Muscle of leg (tissue), 11 donors: ENCODE data around the gene ZBP1. TPM values are rescaled to one million over a fixed set of nuclear protein-coding genes. Genes with fewer than 3 reads are reported as not detected.

ENCODE experiments used
- DNase-seq: peaks from one replicate; pipeline ENCODE4 v3.0.0; 2013
- H3K27ac ChIP-seq: one replicate; pipeline ENCODE4 v1.5.1; 2013; ENCODE audit warnings: mild to moderate bottlenecking, low read length, control low read depth
- H3K27me3 ChIP-seq: one replicate; pipeline ENCODE4 v1.6.1; 2013; ENCODE audit warnings: low read length; ENCODE audit not compliant: control insufficient read depth, insufficient read depth
- H3K36me3 ChIP-seq: one replicate; pipeline ENCODE4 v1.6.1; 2013; ENCODE audit warnings: low read length; ENCODE audit not compliant: control insufficient read depth, insufficient read depth
- H3K4me1 ChIP-seq: one replicate; pipeline ENCODE4 v1.6.1; 2013; ENCODE audit warnings: low read length; ENCODE audit not compliant: control insufficient read depth, insufficient read depth
- H3K4me3 ChIP-seq: one replicate; pipeline ENCODE4 v1.5.1; 2013; ENCODE audit warnings: low read length, control low read depth
- H3K9me3 ChIP-seq: replicated peaks from 2 replicates; pipeline ENCODE4 v1.6.1; 2013; ENCODE audit warnings: low read depth, low read length; ENCODE audit not compliant: control insufficient read depth
- WGBS: methylation state at CpG from one replicate; pipeline ENCODE4 v1.1.5; 2013; ENCODE audit warnings: missing lambda C conversion rate; ENCODE audit not compliant: insufficient coverage; 5-methylcytosine and 5-hydroxymethylcytosine counted together
- polyA plus RNA-seq, 8 donors: library from polyadenylated mRNA; unstranded; fragments of 120-200 nt; gene quantifications; one replicate each; pipeline versions ENCODE4 v1.2.1 to v1.2.3, GENCODE V29; 2013; ENCODE audit warnings: inconsistent platforms in 1 of 8, low replicate concordance in 1 of 8; ENCODE audit not compliant: insufficient read length in 8 of 8, insufficient read depth in 1 of 8
- total RNA-seq: library from RNA; stranded (reverse); fragments of 120-200 nt; gene quantifications from one replicate; pipeline ENCODE4 v1.2.4, GENCODE V29; 2013

The ZBP1 gene
- total and polyA plus RNA-seq, 9 donors: 0.04 to 0.18 (median 0.11) TPM; not detected in 3

DNA sequence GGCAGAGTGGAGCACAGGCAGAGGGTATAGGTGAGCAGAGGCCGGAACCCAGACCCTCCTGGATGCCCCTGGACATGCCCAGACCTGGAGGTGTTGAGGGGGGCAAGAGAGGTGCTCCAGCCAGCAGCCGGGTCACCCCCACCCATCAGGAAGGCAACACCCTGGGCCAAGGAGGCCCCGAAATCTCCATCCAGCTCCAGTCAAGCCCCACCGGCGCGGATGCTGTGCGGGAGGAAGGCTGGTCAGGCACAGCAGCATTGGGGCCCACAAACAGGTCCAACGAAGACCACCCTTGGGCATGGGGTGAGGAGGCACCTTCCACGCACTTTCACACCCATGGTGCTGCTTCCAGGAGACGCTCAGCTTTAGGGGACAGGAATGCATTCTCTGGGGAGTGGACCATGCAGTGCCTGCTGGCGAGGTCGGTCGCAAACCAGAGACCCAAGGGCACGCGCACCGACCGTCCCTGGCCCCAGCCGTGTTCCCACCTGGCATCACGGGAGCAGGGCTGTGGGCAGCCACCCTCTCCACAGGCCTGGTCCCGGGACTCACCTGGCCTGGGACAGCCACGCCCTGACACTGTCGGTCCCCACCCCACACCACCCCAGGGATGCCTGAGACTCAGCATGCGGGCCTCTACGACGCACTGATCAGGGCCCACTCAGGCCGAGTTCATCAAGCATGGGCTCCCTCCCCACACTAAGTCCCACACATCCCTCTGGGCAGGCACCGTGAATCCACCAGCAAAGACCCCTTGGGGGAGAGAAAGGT is 43.6 kb upstream of the ZBP1 start:
- no peak for DNase-seq
- 91% methylated on average over 21 of the region's 27 CpGs for WGBS
- H3K27me3 ChIP-seq: no peaks in the 10 kb centered on the region
- H3K27ac ChIP-seq: no peak overlapping the region
- H3K4me1 ChIP-seq: peaks cover 37% of the 10 kb centered on the region
- no peak overlapping the region for H3K4me3 ChIP-seq
- H3K9me3 ChIP-seq: no peaks in the 10 kb centered on the region
- peaks cover 4% of the 10 kb centered on the region for H3K36me3 ChIP-seq

DNA sequence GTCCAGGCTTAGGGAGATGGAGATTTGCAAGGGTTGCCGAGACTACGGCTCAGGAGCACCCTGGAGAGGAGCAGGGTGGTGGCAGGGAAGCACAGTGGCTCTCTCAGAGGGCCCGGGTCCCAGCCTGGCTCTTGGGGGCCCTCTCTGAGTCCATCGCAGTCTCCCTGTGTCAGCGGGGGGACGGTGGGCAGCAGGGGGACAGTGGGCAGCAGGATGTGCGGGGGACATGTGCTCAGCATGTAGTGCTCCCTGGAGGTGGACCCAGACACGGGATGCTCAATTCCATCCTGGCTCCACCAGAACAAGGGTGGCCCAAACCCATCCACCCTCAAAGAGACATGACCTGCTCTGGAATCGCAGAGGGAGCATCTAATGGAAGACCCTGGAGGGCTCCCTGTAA is 43.0 kb upstream of the ZBP1 start:
- H3K36me3 ChIP-seq: peaks cover 10% of the 10 kb centered on the region
- whole genome bisulfite sequencing: 81% methylated on average over 6 of the region's 9 CpGs
- no peaks in the 10 kb centered on the region for H3K9me3 ChIP-seq
- no peak overlapping the region for H3K27ac ChIP-seq
- H3K27me3 ChIP-seq: no peaks in the 10 kb centered on the region
- H3K4me1 ChIP-seq: peaks cover 33% of the 10 kb centered on the region
- H3K4me3 ChIP-seq: no peak overlapping the region
- DNase-seq: no peak

DNA sequence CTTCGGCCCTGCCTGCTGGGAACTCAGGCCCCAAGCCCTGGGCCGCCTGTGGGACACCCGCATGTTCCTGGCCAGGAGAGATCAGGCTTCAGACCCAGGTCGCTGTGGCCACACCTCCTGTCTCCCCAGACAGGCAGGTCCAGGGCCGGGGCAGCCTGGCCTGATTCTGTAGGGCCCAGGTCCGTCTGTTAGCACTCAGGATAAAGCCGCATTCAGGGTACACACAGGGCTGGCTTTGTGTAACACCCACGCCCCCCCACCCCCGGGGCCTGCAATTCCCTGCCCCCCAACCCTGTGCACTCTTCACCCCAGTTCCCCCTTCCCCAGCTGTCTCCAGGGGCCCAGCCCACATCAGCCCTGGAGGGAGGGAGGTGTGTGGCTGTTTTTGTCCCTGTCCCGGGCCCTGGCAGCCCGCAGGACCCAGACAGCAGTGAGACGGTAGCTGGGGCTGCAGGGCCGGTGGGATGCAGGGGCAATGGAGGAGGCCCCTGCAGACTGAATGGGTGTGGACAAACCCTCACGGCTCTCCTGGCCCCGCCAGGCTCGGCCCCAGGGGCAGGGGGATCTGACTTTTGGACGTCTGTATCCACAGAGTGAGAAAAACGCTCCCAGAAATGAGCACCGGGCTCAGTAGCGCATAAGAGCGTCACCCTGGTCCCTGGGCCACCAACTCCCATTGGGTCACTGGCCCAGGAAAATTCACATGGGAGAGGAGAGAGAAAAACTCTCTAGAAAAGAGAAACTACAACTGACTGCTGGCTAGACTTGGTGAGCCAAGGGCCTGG is 42.4 kb upstream of the ZBP1 start:
- H3K4me1 ChIP-seq: peaks cover 27% of the 10 kb centered on the region
- DNase-seq: no peak
- no peaks in the 10 kb centered on the region for H3K9me3 ChIP-seq
- WGBS: 66% methylated on average over 17 of the region's 21 CpGs
- H3K27me3 ChIP-seq: no peaks in the 10 kb centered on the region
- H3K27ac ChIP-seq: no peak overlapping the region
- H3K4me3 ChIP-seq: no peak overlapping the region
- H3K36me3 ChIP-seq: peaks cover 15% of the 10 kb centered on the region

DNA sequence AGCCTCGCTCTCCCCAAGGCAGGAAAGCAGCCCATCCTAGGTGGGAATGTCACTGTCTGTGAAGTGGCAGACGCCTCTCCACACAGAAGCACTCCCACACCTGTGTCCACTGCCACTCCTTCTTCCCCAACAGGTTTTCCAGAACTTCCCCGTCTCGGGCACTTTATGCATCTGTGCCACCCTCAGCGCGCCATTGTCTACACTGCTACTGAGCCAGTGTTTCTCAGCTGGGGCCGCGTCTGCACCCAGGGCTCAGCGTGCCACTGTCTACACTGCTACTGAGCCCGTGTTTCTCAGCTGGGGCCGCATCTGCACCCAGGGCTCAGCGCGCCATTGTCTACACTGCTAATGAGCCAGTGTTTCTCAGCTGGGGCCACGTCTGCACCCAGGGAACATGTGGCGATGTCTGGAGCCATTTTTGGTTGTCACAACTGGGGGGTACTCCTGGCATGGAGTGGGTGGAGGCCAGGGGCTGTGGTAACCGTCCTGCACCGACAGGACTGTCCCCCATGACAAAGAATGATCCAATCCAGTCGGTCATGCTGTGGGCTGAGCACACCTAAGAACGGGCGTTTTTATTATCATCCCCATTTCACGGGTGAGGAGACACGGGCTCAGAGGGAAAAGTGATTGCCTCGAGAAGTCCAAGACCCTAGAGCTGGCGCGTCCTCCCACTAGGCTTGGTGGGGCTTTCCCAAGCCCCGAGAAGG is 41.7 kb upstream of the ZBP1 start:
- 84% methylated on average over 23 of the region's 26 CpGs for WGBS
- Histone ChIP-seq H3K36me3 (peaks cover 22% of the 10 kb centered on the region), H3K4me3 (no peak overlapping the region), H3K4me1 (peaks cover 22% of the 10 kb centered on the region), H3K27ac (no peak overlapping the region), H3K9me3 (no peaks in the 10 kb centered on the region), H3K27me3 (no peaks in the 10 kb centered on the region)
- DNase-seq: no peak

DNA sequence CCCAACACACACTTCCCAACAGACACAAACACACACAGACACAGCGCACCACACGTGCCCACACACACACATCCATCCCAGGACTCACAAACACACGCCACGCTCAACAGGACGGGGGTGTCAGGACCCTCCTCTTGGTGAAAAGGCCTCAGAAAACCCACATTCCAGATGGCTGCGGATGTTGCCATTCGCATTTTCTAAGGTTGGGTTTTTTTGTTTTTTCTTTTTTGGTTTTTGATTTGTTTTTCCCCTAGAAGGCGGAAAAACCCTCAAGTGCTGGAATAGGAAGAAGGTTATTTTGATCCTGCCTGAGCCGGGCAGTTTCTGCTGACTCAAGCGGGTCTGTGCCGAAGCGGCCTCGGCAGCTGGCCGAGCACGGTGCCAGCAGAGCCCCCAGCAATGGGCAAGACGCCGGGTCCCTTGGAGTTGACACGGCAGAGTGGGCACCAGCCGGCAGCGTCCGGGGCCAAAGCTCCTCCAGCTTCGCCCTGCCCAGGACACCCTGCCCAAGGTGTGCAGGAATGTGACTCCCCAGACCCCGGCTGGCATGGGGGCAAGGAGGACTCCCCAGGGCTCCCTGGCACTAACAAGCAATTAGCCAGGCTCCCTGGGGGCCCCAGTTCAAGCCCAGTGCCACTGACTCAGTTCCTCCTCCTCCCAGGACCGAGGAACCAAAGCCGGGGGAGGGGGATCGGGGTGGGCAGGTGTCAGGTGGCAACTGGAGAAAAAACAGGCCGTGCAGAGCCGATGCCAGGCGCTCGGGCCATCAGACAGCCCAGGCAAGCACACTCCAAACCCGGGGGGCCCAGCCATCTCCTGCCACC is 40.9 kb upstream of the ZBP1 start:
- DNase-seq: peak; percentile 55
- H3K4me3 ChIP-seq: no peak overlapping the region
- 77% methylated on average over 22 of the region's 31 CpGs for WGBS
- peaks cover 26% of the 10 kb centered on the region for H3K36me3 ChIP-seq
- H3K4me1 ChIP-seq: peaks cover 17% of the 10 kb centered on the region
- H3K27ac ChIP-seq: peak overlapping the region; percentile 6
- H3K27me3 ChIP-seq: no peaks in the 10 kb centered on the region
- no peaks in the 10 kb centered on the region for H3K9me3 ChIP-seq

DNA sequence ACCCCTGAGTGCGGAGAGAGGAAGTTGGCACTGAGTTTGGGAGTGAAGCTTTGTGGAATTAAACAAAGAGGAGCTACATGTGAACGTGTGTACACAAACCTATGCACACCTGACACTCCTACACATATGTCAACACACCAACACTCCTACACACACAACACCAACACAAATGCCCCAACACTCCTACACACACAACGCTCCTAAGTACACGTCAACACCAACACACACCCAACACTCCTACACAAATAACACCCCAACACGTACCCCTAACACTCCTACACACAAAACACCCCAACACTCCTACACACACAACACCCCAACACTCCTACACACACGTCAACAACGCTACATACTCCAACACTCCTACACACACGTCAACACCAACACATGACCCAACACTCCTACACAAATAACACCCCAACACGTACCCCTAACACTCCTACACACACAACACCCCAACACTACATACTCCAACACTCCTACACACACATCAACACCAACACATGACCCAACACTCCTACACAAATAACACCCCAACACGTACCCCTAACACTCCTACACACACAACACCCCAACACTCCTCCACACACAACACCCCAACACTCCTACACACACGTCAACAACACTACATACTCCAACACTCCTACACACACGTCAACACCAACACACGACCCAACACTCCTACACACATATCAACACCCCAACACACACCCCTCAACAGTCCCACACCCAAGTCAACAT is 40.1 kb upstream of the ZBP1 start:
- Histone ChIP-seq H3K4me1 (peaks cover 17% of the 10 kb centered on the region), H3K9me3 (no peaks in the 10 kb centered on the region), H3K27ac (peak overlapping the region; percentile 6), H3K27me3 (no peaks in the 10 kb centered on the region), H3K36me3 (peaks cover 26% of the 10 kb centered on the region), H3K4me3 (no peak overlapping the region)
- no peak for DNase-seq
- 85% methylated on average over 7 of the region's 13 CpGs for WGBS

DNA sequence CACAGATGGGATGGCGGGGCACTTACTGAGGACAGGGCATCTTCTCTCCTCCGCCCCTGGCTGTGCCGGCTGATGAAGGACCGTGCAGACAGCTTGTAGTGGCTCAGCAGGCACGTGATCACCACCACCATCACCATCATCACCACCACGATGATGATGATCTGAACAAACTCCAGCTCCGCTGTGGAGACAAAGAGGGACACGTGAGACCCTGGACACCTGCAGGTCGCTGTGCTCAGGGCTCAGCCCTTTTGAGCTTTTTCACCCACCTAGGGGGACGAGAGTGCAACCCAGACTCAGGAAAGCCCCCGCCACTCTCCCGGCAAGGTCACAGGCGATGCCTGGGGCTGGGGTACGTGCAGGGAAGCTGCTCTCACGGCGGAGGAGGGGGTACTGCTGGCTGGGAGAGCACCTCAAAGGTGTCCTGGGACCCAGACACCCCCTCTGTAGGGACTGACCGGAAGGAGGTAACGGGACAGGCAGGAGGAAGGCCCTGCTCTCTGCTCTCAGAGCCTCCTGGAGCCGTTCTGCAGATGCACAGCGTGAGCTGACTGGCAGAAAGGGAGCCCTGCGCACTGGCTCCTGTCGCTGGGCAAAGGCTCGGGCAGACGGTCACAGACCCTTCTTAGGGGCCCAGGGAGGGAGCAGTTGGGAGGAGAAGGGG is 39.4 kb upstream of the ZBP1 start:
- Histone ChIP-seq H3K9me3 (no peaks in the 10 kb centered on the region), H3K27me3 (no peaks in the 10 kb centered on the region), H3K27ac (no peak overlapping the region), H3K36me3 (peaks cover 31% of the 10 kb centered on the region), H3K4me3 (no peak overlapping the region), H3K4me1 (peaks cover 19% of the 10 kb centered on the region)
- WGBS: 81% methylated on average over 15 of the region's 24 CpGs
- peak; percentile 0 for DNase-seq

DNA sequence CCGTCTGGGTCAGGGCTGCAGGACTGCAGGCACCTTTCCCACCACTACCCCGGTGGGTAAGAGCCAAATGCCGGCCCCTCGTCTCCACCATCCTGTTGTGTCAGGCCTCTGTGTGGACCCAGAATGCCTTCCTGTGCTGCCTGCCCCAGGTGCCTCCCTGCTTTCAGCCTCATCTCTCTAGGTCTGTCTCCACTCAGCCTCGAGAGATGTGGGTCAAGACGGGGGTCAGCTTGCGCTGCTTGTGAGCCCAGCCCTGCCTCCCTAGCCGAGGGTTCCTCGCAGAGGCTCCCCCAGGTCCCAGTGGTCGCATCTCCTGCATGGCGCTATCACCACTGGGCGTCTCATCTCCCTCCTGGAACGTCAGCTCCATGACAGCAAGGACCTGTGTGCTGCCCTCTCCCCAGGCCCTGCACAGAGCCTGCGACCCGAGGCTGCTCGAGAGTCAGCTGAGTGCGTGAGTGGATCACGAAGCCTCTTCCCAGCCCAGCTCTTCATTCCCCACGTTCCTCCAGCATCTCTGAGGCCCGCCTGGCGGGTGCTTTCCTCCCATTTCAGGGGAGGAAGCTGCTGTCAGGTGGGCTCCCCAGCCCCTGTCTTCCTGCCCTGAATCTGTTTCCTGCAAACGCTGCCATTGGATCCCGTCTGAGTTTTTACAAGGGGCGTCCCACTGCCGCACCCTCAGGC is 38.7 kb upstream of the ZBP1 start:
- WGBS: 74% methylated on average over 24 of the region's 25 CpGs
- DNase-seq: peak; percentile 3
- Histone ChIP-seq H3K9me3 (no peaks in the 10 kb centered on the region), H3K27me3 (no peaks in the 10 kb centered on the region), H3K36me3 (peaks cover 31% of the 10 kb centered on the region), H3K27ac (no peak overlapping the region), H3K4me1 (peaks cover 22% of the 10 kb centered on the region), H3K4me3 (no peak overlapping the region)
